Stimulated activated CD4-positive, alpha-beta T cell treated with anti-CD3 and anti-CD28 coated beads, Interleukin-2, amount 100 ng/mL, for 48 hours (primary cell): ENCODE measurements around the gene POLR3B.
"Not testable (repeated sequence)": the region's sequence is repeated elsewhere in the genome, so short reads cannot be mapped to it uniquely, and the experiment has no call there.

Experiments
- DNase-seq, 2 donors: peaks; one replicate each; pipeline ENCODE4 v3.0.0-alpha.2; 2020

Gene POLR3B

DNA sequence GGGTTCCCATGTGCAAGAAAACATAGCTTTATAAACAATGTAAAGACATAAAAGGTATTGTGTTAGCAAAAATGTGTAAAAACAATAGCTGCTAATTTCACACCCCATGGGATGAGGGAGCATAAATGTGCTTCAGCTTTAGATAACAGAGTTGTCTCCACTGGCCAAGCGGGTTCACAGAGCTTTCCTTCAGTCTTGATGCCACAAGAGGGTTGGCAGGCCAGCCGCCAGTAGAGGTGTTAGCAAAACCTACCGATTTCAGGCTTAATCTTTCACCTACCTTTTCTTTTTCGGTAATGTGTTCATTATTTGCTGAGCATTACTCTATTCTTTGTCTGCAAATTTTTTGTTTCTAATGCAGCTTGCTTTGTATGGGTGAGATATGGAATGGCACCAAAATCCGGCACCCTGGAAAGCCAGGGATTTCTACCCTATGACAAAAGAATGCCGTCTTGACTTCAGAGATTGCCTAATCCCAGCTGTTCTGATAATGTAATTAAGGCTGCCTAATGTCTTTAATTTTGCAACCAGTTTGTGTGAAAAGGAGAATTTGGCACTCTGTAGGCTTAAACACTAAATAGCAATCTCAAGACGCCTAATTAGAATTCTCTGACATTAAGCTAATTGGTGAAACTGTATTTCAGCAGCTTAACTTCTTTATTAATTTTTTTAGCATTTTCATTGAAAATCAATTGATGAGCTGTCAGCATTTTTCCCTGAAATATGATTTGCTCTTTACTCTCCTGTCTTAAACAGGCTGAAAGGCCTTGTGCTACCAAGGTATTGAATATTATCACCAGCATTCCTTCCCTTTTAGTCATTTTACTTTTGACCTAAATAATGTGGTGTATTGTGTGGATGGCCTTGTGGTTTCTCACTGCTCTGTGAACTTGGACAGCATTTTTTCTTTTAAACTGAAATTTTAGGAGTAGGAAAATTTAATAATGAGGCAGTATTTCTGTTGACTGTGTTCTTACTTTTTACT, 60.7 kb downstream of the POLR3B start:
- DNase-seq: no peak

DNA sequence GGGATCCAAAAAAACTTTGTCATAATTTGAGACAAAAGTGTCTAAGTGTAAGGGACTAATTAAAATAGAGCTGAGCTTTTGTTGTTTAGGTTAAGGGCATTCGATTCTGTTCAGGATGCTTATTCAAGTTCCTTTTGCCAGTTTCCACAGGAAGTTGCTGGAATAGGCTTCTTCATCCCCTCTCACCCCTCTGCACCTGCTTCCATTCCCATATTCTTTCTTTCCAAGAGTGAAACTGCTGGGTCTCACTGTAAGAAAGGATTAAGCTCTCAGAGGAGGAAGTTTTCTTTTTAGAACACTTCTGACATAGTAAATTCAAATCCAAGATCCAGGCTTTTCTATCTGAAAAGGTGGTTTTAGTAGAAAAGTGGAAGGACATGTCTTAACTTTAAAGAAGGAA, 61.4 kb downstream of the POLR3B start:
- no peak for DNase-seq

GRCh38 chr12:106423291-106423690, 65.7 kb downstream of the POLR3B start:
- no peak for DNase-seq

GRCh38 chr12:106425061-106425702, 67.6 kb downstream of the POLR3B start:
- no peak for DNase-seq

DNA sequence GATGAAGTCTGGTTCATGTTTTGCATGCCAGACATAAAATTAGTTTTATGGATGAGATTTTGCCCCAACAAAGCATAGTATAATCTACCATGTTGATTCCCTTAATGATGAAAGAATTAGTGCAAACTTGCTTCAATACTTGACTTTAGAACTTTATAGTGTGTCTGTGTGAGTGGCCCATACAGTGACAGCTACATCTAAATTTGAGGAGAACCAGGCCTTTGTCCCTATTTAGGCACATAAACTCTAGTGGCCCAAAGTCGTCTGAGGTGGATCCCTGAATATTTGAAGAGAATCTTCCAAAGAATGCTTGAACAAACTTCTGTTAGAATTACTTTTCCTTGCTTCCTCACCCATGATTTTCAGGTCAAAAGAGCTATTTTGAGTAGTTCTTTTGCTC, 70.4 kb downstream of the POLR3B start:
- no peak for DNase-seq

- no peak for DNase-seq
These were observed 70.8 kb downstream of the POLR3B start for GRCh38 chr12:106428384-106428783.

DNA sequence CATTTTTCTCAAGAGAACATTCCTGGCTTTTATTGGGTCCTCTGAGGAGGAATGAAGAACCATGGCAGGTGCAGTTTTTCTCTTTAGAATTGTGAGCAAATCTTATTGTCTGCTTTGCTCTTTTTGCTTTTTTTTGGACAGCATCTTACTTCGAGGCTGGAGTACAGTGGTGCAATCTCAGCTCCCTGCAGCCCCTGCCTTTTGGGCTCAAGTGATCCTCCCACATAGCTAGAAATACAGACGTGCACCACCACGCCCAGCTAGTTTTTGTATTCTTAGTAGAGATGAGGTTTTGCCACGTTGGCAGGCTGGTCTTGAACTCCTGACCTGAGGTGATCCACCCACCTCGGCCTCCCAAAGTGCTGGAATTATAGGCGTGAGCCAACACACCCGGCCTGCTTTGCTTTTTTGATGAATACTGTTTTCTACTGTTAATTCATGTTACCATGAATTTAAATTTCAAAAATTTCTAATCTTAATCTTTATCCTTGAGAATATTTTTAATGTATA, 71.5 kb downstream of the POLR3B start:
- DNase-seq: no peak

GRCh38 chr12:106429636-106430035, 72.1 kb downstream of the POLR3B start:
- no peak for DNase-seq

- DNase-seq: no peak
These were observed 74.4 kb downstream of the POLR3B start for GRCh38 chr12:106431839-106432411.

DNA sequence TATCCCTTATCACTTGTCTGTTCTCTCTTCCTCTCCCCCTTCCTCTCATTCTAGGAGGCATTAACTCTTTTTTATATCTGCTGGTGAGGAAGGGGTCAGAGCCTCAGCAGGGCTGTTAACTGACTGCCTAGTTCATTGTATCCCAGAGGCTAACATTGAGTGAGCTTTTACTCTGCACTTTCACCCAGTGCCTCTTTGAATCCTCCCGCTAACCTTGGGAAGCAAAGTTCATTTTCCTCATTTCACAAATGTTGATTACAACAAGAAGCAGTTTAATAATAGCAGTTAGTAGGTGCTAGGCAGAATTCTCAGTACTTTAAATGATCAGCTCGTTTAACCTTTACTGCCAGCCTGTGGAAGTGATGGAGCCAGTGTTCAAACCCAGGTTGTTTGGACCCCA, 75.5 kb downstream of the POLR3B start:
- DNase-seq: no peak

DNA sequence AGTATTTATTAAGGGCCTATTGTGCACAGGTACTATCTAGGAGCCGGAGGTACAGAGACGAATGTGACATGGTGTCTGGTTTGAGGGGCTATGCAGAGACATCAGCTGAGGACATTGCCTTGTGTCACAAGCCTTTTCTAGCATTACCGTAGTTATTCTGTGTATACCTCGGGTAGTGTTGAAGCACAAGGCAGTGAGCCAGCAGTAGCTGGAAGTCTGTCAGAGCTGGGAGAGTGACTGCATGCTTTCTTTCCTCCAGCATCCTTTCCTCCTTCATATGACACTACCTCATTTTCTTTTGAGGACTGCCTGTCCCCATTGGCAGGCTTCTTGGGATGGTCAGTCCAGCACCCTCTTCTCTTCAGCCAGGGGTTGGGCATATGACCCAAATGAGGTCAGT, 77.0 kb downstream of the POLR3B start:
- no peak for DNase-seq

GRCh38 chr12:106436164-106436563, 78.6 kb downstream of the POLR3B start:
- no peak for DNase-seq

DNA sequence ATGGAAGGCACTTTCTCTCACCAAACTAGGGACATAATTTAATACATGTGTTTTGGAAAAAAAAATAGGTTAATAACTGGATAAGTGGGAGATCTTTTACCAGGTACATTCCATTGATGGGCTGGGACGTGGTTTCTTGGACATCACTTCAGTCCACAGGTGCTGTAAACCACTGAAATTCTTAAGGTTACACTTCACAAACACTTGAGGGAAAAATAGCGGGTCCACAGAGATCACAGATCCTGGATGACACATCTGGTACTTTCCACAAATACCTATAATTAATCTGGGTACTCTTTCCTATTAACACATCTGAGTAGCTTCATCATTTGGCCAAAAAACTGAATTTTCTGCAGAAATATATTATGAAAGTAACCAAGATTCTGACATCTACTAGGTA, 85.0 kb downstream of the POLR3B start:
- DNase-seq: no peak

DNA sequence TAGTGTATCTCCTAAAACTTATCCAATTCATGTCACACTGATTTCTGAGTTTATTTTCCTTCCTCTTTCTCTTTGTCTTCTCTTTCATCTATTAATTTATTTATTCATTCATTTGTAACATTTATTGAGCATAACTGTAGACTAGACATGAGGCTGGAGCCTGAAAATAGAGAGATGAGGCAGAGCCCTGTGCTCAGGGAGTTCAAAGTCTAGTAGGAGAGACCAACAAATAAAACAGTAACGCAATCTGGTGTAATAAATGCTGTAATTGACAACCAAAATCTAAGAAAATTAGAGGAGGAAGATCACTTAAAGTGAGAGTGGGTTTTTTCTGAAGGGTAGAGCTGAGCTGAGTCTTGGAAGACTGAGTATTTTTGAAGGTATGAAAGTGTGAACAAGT, 87.5 kb downstream of the POLR3B start:
- DNase-seq: no peak

- no peak for DNase-seq
These were observed 88.4 kb downstream of the POLR3B start for GRCh38 chr12:106445959-106446358.

- DNase-seq: no peak
These were observed 89.0 kb downstream of the POLR3B start for GRCh38 chr12:106446419-106447092.

GRCh38 chr12:106452309-106452708, 94.8 kb downstream of the POLR3B start:
- DNase-seq: no peak

GRCh38 chr12:106455111-106455510, 97.6 kb downstream of the POLR3B start:
- no peak for DNase-seq

- DNase-seq: no peak
These were observed 101.6 kb downstream of the POLR3B start for GRCh38 chr12:106459124-106459523.

DNA sequence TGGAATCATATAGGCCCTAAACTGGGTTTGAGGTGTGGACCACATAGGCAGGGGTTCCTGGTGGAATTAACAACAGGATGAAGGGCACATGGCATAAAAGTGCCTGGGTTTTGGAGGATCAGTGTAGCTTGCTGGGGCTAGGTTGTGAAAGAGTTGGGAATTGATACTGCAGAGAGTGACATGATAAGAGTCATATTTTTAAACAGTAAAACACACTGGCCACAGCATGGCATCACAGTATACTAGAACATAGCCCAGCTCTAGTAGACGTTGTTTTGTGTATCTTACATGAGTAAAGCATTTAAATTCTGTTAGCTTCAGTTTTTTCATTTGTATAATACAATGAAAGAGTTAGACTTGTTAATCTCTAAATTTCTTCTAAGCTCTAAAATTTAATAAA, 102.0 kb downstream of the POLR3B start:
- DNase-seq: no peak

DNA sequence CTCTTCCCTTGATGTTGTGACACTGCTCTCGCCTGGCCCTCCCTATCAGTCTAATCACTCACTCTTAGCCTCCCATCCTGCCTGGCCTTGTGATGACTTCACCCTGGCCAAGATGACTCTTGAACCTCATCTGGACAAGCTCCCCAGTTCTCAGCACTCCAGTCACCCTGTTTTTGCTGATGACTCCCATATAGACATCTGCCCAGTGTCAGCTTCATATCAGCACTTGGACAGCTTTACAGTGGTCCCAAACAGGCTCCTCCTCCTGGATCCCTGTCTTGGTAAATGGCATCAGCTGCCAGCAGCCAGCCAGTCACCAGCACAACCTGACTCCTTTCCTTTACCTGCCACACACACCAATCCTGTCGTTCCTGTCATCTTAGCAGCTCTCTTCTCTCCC, 104.2 kb downstream of the POLR3B start:
- no peak for DNase-seq

DNA sequence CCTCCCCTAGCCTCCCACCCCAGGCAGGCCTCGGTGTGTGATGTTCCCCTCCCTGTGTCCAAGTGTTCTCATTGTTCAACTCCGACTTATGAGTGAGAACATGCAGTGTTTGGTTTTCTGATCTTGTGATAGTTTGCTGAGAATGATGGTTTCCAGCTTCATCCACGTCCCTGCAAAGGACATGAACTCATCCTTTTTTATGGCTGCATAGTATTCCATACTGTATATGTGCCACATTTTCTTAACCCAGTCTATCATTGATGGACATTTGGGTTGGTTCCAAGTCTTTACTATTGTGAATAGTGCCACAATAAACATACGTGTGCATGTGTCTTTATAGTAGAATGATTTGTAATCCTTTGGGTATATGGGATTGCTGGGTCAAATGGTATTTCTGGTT, 108.1 kb downstream of the POLR3B start:
- DNase-seq: not testable (repeated sequence)

GRCh38 chr12:106475662-106476061, 118.1 kb downstream of the POLR3B start:
- not testable (repeated sequence) for DNase-seq
